ENCODE data around the gene ADGRE2.

- TF ChIP-seq CTCF (conservative IDR thresholded peaks at IDR 0.05; ENCODE audit: low read depth in 2 of 2) = no peak
- TF ChIP-seq JUNB (IDR thresholded peaks at IDR 0.05; ENCODE audit: unreplicated experiment) = no peak
- TF ChIP-seq POLR2AphosphoS5 (IDR thresholded peaks at IDR 0.05; ENCODE audit: low read depth) = no peak
- no peak for TF ChIP-seq EZH2 (IDR thresholded peaks at IDR 0.05; ENCODE audit: low read depth, unreplicated experiment)
- no peak for TF ChIP-seq CREB1 (CRISPR knock-in tag; IDR thresholded peaks at IDR 0.05; ENCODE audit: low read depth)
- TF ChIP-seq, protein P1, sequence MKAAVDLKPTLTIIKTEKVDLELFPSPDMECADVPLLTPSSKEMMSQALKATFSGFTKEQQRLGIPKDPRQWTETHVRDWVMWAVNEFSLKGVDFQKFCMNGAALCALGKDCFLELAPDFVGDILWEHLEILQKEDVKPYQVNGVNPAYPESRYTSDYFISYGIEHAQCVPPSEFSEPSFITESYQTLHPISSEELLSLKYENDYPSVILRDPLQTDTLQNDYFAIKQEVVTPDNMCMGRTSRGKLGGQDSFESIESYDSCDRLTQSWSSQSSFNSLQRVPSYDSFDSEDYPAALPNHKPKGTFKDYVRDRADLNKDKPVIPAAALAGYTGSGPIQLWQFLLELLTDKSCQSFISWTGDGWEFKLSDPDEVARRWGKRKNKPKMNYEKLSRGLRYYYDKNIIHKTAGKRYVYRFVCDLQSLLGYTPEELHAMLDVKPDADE (IDR thresholded peaks at IDR 0.05) = no peak
- TF ChIP-seq EZH2phosphoT487 (IDR thresholded peaks at IDR 0.05; ENCODE audit: unreplicated experiment) = no peak
- TF ChIP-seq ZNF462 (CRISPR knock-in tag; IDR thresholded peaks at IDR 0.05) = no peak
- TF ChIP-seq STAT1 (IDR thresholded peaks at IDR 0.05; ENCODE audit: unreplicated experiment) = no peak
- TF ChIP-seq REST (IDR thresholded peaks at IDR 0.05; ENCODE audit: unreplicated experiment) = no peak
- TF ChIP-seq ZNF331 (CRISPR knock-in tag; IDR thresholded peaks at IDR 0.05; ENCODE audit: low read depth) = no peak
- no peak for TF ChIP-seq ZNF114 (CRISPR knock-in tag; IDR thresholded peaks at IDR 0.05)
- TF ChIP-seq NANOG (IDR thresholded peaks at IDR 0.05; ENCODE audit: borderline replicate concordance) = no peak
Observed at GRCh38 chr19:14761607-14762006, 16.8 kb downstream of the ADGRE2 start.

Measured in GM23338 (cell line).